GM12878 (cell line): Measurements from ENCODE around the gene CNGA1. TPM values are rescaled to one million over a fixed set of nuclear protein-coding genes. Genes with fewer than 3 reads are reported as not detected.

Experiments used
- ASH2L ChIP-seq: fragments of 300-600, 200-600 bp; sonication (generic); IDR thresholded peaks from 2 replicates; pipeline ENCODE4 v1.6.1; 2017; ENCODE audit warnings: low read depth, mild to moderate bottlenecking, borderline replicate concordance
- CHD4 ChIP-seq: fragments of 200-600 bp; sonication (generic); IDR thresholded peaks from 2 replicates; pipeline ENCODE4 v1.6.1; 2016; ENCODE audit warnings: mild to moderate bottlenecking
- ESRRA ChIP-seq: IDR thresholded peaks from 2 replicates; pipeline ENCODE4 v1.6.1; 2012; ENCODE audit warnings: mild to moderate bottlenecking, low read length, improper control_type of control experiment
- HDAC2 ChIP-seq: fragments of 200-600 bp; sonication (generic); IDR thresholded peaks from 2 replicates; pipeline ENCODE4 v1.6.1; 2017
- KAT2A ChIP-seq: conservative IDR thresholded peaks from 2 replicates; pipeline ENCODE4 v1.6.1; 2011; ENCODE audit warnings: low read depth, low read length; ENCODE audit not compliant: control insufficient read depth
- KDM1A ChIP-seq: fragments of 200-600 bp; sonication (generic); IDR thresholded peaks from 2 replicates; pipeline ENCODE4 v1.6.1; 2016; ENCODE audit warnings: borderline replicate concordance
- LARP7 ChIP-seq: fragments of 450-650 bp; IDR thresholded peaks from 2 replicates; pipeline ENCODE4 v1.6.1; 2017; ENCODE audit warnings: mild to moderate bottlenecking
- MTA2 ChIP-seq: fragments of 450-650 bp; IDR thresholded peaks from 2 replicates; pipeline ENCODE4 v1.6.1; 2016; ENCODE audit warnings: low read depth, mild to moderate bottlenecking, moderate library complexity
- MYB ChIP-seq: fragments of 150-350 bp; IDR thresholded peaks from 2 replicates; pipeline ENCODE4 v1.6.1; 2014; ENCODE audit warnings: mild to moderate bottlenecking, low read depth, low read length, borderline replicate concordance
- NBN ChIP-seq: fragments of 450-650 bp; IDR thresholded peaks from 2 replicates; pipeline ENCODE4 v1.6.1; 2016
- PAX5 ChIP-seq: IDR thresholded peaks from 2 replicates; pipeline ENCODE4 v1.6.1; 2011; ENCODE audit warnings: low read depth, low read length, borderline replicate concordance
- RAD51 ChIP-seq: fragments of 450-650 bp; IDR thresholded peaks from 2 replicates; pipeline ENCODE4 v1.6.1; 2016; ENCODE audit warnings: moderate library complexity, mild to moderate bottlenecking, inconsistent platforms
- RCOR1 ChIP-seq: conservative IDR thresholded peaks from 2 replicates; pipeline ENCODE4 v1.6.1; 2012; ENCODE audit warnings: low read depth, low read length, improper control_type of control experiment
- TAF1 ChIP-seq: IDR thresholded peaks from 2 replicates; pipeline ENCODE4 v1.6.1; 2011; ENCODE audit warnings: mild to moderate bottlenecking, low read depth, low read length, borderline replicate concordance
- WRNIP1 ChIP-seq: IDR thresholded peaks from 2 replicates; pipeline ENCODE4 v1.6.1; 2011; ENCODE audit warnings: low read depth, low read length, improper control_type of control experiment, borderline replicate concordance
- YBX1 ChIP-seq: fragments of 450-650 bp; IDR thresholded peaks from 2 replicates; pipeline ENCODE4 v1.6.1; 2016; ENCODE audit warnings: antibody characterized with exemption
- YY1 ChIP-seq: IDR thresholded peaks from 2 replicates; pipeline ENCODE4 v1.6.1; 2011; ENCODE audit warnings: low read depth, mild to moderate bottlenecking, low read length
- ZNF622 ChIP-seq: fragments of 450-650 bp; IDR thresholded peaks from 2 replicates; pipeline ENCODE4 v1.6.1; 2017; ENCODE audit warnings: mild to moderate bottlenecking, inconsistent platforms
- polyA plus RNA-seq, 11 experiments: library from polyadenylated mRNA; depleted of rRNA in 4 of 11; unstranded in 6 of 11; stranded (reverse) in 5 of 11; fragments of >200 nt; fragmentation: Nextera tagmentation in 4 of 11; fragmentation: Illumina TruSeq in 1 of 11; extraction: Ambion mirVana in 4 of 11; extraction: Trizol in 1 of 11; gene quantifications; 1 replicate in 1 of 11; 2 replicates in 10 of 11; pipeline versions ENCODE4 v1.2.1 to v1.2.3, GENCODE V29; 2011 to 2016; ENCODE audit warnings: inconsistent platforms in 2 of 11, missing spikeins in 2 of 11, low read depth in 1 of 11
- total RNA-seq, 4 experiments: library from RNA; depleted of rRNA in 3 of 4; stranded (reverse); fragments of >200 nt in 3 of 4; fragmentation: Illumina TruSeq in 1 of 4; extraction: Trizol in 1 of 4; gene quantifications; 2 replicates each; pipeline versions ENCODE4 v1.2.1 to v1.2.3, GENCODE V29; 2013 to 2021
- TF ChIP-seq, protein P1 (sequence below): fragments of 450-650 bp; conservative IDR thresholded peaks from 2 replicates; pipeline ENCODE4 v1.6.1; 2017; ENCODE audit warnings: mild to moderate bottlenecking, moderate library complexity
- TF ChIP-seq, protein P2 (sequence below): fragments of 450-650 bp; IDR thresholded peaks from 2 replicates; pipeline ENCODE4 v1.6.1; 2017; ENCODE audit warnings: mild to moderate bottlenecking
- TF ChIP-seq, protein P3 (sequence below): IDR thresholded peaks from 2 replicates; pipeline ENCODE4 v1.6.1; 2012; ENCODE audit warnings: low read length, inconsistent platforms
- TF ChIP-seq, protein P4 (sequence below): fragments of 450-650 bp; IDR thresholded peaks from 2 replicates; pipeline ENCODE4 v1.6.1; 2016; ENCODE audit warnings: mild to moderate bottlenecking, moderate library complexity, borderline replicate concordance
- TF ChIP-seq, protein P5 (sequence below): IDR thresholded peaks from 2 replicates; pipeline ENCODE4 v1.6.1; 2011; ENCODE audit warnings: mild to moderate bottlenecking, low read depth, low read length, moderate library complexity; ENCODE audit not compliant: insufficient replicate concordance

CNGA1 gene
- total and polyA plus RNA-seq, 10 of the 15 experiments (the other 5 are each of a cell fraction or from before 2014, with no cell fraction given) = 0.38 to 14.2 (median 5.1) TPM

DNA sequence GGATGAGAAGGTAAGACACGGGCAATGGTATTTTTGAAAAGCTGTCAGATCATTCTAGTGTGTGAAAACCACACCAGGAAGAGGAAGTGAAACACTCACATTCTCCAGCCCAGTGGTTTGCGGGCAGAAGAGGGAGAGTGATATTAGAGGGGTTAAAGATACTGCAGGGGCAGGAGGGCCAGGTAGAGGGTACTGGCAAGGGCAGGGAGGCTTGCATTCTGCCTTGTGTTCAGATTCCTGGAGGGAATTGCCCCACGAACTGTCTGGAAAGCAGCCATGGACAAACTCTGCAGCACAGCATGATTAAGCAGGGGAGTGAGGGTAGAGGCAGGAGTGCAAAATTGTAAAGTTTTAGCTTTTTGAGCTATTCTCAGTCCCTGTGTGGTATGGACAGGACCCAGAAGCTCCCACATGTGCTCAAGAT is 31.0 kb upstream of the CNGA1 start (continued):
- TF ChIP-seq, protein P1, sequence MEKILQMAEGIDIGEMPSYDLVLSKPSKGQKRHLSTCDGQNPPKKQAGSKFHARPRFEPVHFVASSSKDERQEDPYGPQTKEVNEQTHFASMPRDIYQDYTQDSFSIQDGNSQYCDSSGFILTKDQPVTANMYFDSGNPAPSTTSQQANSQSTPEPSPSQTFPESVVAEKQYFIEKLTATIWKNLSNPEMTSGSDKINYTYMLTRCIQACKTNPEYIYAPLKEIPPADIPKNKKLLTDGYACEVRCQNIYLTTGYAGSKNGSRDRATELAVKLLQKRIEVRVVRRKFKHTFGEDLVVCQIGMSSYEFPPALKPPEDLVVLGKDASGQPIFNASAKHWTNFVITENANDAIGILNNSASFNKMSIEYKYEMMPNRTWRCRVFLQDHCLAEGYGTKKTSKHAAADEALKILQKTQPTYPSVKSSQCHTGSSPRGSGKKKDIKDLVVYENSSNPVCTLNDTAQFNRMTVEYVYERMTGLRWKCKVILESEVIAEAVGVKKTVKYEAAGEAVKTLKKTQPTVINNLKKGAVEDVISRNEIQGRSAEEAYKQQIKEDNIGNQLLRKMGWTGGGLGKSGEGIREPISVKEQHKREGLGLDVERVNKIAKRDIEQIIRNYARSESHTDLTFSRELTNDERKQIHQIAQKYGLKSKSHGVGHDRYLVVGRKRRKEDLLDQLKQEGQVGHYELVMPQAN = no peak
- no peak for TF ChIP-seq TAF1
- no peak for TF ChIP-seq ZNF622
- TF ChIP-seq ESRRA = no peak
- no peak for TF ChIP-seq LARP7
- peak; percentile 96 for TF ChIP-seq MTA2
- TF ChIP-seq HDAC2 = no peak
- no peak for TF ChIP-seq KAT2A
- TF ChIP-seq, protein P2, sequence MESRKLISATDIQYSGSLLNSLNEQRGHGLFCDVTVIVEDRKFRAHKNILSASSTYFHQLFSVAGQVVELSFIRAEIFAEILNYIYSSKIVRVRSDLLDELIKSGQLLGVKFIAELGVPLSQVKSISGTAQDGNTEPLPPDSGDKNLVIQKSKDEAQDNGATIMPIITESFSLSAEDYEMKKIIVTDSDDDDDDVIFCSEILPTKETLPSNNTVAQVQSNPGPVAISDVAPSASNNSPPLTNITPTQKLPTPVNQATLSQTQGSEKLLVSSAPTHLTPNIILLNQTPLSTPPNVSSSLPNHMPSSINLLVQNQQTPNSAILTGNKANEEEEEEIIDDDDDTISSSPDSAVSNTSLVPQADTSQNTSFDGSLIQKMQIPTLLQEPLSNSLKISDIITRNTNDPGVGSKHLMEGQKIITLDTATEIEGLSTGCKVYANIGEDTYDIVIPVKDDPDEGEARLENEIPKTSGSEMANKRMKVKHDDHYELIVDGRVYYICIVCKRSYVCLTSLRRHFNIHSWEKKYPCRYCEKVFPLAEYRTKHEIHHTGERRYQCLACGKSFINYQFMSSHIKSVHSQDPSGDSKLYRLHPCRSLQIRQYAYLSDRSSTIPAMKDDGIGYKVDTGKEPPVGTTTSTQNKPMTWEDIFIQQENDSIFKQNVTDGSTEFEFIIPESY = no peak
- no peak for TF ChIP-seq KDM1A
- TF ChIP-seq WRNIP1 = no peak
- peak; percentile 94; the same call in 1 of the 2 replicates for TF ChIP-seq RCOR1
- no peak for TF ChIP-seq YY1
- TF ChIP-seq, protein P3, sequence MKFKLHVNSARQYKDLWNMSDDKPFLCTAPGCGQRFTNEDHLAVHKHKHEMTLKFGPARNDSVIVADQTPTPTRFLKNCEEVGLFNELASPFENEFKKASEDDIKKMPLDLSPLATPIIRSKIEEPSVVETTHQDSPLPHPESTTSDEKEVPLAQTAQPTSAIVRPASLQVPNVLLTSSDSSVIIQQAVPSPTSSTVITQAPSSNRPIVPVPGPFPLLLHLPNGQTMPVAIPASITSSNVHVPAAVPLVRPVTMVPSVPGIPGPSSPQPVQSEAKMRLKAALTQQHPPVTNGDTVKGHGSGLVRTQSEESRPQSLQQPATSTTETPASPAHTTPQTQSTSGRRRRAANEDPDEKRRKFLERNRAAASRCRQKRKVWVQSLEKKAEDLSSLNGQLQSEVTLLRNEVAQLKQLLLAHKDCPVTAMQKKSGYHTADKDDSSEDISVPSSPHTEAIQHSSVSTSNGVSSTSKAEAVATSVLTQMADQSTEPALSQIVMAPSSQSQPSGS = peak; percentile 98
- TF ChIP-seq NBN = peak; percentile 93
- TF ChIP-seq, protein P4, sequence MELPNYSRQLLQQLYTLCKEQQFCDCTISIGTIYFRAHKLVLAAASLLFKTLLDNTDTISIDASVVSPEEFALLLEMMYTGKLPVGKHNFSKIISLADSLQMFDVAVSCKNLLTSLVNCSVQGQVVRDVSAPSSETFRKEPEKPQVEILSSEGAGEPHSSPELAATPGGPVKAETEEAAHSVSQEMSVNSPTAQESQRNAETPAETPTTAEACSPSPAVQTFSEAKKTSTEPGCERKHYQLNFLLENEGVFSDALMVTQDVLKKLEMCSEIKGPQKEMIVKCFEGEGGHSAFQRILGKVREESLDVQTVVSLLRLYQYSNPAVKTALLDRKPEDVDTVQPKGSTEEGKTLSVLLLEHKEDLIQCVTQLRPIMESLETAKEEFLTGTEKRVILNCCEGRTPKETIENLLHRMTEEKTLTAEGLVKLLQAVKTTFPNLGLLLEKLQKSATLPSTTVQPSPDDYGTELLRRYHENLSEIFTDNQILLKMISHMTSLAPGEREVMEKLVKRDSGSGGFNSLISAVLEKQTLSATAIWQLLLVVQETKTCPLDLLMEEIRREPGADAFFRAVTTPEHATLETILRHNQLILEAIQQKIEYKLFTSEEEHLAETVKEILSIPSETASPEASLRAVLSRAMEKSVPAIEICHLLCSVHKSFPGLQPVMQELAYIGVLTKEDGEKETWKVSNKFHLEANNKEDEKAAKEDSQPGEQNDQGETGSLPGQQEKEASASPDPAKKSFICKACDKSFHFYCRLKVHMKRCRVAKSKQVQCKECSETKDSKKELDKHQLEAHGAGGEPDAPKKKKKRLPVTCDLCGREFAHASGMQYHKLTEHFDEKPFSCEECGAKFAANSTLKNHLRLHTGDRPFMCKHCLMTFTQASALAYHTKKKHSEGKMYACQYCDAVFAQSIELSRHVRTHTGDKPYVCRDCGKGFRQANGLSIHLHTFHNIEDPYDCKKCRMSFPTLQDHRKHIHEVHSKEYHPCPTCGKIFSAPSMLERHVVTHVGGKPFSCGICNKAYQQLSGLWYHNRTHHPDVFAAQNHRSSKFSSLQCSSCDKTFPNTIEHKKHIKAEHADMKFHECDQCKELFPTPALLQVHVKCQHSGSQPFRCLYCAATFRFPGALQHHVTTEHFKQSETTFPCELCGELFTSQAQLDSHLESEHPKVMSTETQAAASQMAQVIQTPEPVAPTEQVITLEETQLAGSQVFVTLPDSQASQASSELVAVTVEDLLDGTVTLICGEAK = peak; percentile 45; the same call in 1 of the 2 replicates
- TF ChIP-seq MYB = 0 out of 2 replicates have a peak, but pooled peaks have one; percentile 41
- TF ChIP-seq, protein P5, sequence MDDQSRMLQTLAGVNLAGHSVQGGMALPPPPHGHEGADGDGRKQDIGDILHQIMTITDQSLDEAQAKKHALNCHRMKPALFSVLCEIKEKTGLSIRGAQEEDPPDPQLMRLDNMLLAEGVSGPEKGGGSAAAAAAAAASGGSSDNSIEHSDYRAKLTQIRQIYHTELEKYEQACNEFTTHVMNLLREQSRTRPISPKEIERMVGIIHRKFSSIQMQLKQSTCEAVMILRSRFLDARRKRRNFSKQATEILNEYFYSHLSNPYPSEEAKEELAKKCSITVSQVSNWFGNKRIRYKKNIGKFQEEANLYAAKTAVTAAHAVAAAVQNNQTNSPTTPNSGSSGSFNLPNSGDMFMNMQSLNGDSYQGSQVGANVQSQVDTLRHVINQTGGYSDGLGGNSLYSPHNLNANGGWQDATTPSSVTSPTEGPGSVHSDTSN = no peak
- TF ChIP-seq ASH2L = no peak
- peak; percentile 98 for TF ChIP-seq PAX5
- no peak for TF ChIP-seq YBX1
- TF ChIP-seq RAD51 = no peak
- no peak for TF ChIP-seq CHD4
